Measurements from ENCODE around the gene SS18.

- TF ChIP-seq, protein P1, sequence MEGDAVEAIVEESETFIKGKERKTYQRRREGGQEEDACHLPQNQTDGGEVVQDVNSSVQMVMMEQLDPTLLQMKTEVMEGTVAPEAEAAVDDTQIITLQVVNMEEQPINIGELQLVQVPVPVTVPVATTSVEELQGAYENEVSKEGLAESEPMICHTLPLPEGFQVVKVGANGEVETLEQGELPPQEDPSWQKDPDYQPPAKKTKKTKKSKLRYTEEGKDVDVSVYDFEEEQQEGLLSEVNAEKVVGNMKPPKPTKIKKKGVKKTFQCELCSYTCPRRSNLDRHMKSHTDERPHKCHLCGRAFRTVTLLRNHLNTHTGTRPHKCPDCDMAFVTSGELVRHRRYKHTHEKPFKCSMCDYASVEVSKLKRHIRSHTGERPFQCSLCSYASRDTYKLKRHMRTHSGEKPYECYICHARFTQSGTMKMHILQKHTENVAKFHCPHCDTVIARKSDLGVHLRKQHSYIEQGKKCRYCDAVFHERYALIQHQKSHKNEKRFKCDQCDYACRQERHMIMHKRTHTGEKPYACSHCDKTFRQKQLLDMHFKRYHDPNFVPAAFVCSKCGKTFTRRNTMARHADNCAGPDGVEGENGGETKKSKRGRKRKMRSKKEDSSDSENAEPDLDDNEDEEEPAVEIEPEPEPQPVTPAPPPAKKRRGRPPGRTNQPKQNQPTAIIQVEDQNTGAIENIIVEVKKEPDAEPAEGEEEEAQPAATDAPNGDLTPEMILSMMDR (IDR thresholded peaks at IDR 0.05), result no peak
- TF ChIP-seq POLR2A (IDR thresholded peaks at IDR 0.05), result no peak
Observed at GRCh38 chr18:26086959-26087358, 3.5 kb downstream of the SS18 start.

Measured in body of pancreas (tissue), 4 donors.